HepG2 (cell line): ENCODE data around the gene MPIG6B. TPM values are rescaled to one million over a fixed set of nuclear protein-coding genes. Genes with fewer than 3 reads are reported as not detected.

Experiments used
- ATAC-seq: fragments of 200-7000 bp; cut with Tn5 transposase; 3 replicates; pipeline ENCODE4 v1.9.1; 2020; ENCODE audit warnings: mild to moderate bottlenecking, moderate library complexity
- BruUV-seq: library from RNA; stranded (reverse); fragments of 400-500 nt; replicated peaks from 2 replicates; lab custom pipeline; 2021; lab: Mats Ljungman, UMichigan
- CTCF ChIA-PET: fragments of 300-600 bp; formaldehyde crosslinking; extraction: SDS; loops from one replicate; lab custom pipeline; 2021; ENCODE audit warnings: low total read pairs, inconsistent platforms, low intra/inter-chr PET ratio; lab: Yijun Ruan, JAX
- POLR2A ChIA-PET: fragments of 350-600 bp; sonication (Branson Sonifier 250); formaldehyde crosslinking; loops from one replicate; lab custom pipeline; 2020; ENCODE audit warnings: antibody characterized with exemption, inconsistent platforms; lab: Yijun Ruan, JAX
- DNase-seq: peaks from one replicate; pipeline ENCODE4 v3.0.0-alpha.2; 2015; ENCODE audit warnings: low spot score
- FAIRE-seq: peaks from 3 replicates; lab custom pipeline; 2011; peaks lifted over from hg19 to GRCh38; lab: Jason Lieb, UNC
- H2AFZ ChIP-seq: one replicate; pipeline ENCODE4 v1.6.1; 2011; ENCODE audit warnings: low read length, inconsistent platforms
- H3K27ac ChIP-seq: fragments of 300-600 bp; 3 replicates; pipeline ENCODE4 v1.8.0; 2011; ENCODE audit warnings: mixed run types, mild to moderate bottlenecking, mixed read lengths, low read length, inconsistent platforms; ENCODE audit not compliant: insufficient read depth; ENCODE audit errors: extremely low read length
- H3K27me3 ChIP-seq, 2 experiments: fragments of 200-600 bp in 1 of 2; 2 replicates in 1 of 2; 3 replicates in 1 of 2; pipeline versions ENCODE4 v1.6.0 to v1.8.0; 2011; ENCODE audit warnings: low read length in 2 of 2, mild to moderate bottlenecking in 2 of 2, moderate library complexity in 2 of 2, inconsistent platforms in 1 of 2; ENCODE audit not compliant: insufficient read depth in 2 of 2, control insufficient read depth in 1 of 2
- H3K36me3 ChIP-seq, 2 experiments: fragments of 200-600 bp in 1 of 2; replicated peaks in 1 of 2; 2 replicates in 1 of 2; 3 replicates in 1 of 2; pipeline versions ENCODE4 v1.5.1 to v1.8.0; 2011; ENCODE audit warnings: low read length in 2 of 2, inconsistent platforms in 1 of 2; ENCODE audit not compliant: insufficient read depth in 2 of 2, control insufficient read depth in 1 of 2
- H3K4me1 ChIP-seq: 2 replicates; pipeline ENCODE4 v1.5.1; 2012; ENCODE audit warnings: low read length, inconsistent platforms; ENCODE audit not compliant: insufficient read depth
- H3K4me2 ChIP-seq: 2 replicates; pipeline ENCODE4 v1.6.0; 2011; ENCODE audit warnings: low read depth, low read length, inconsistent platforms
- H3K4me3 ChIP-seq, 3 experiments: fragments of 200-600 bp in 1 of 3; sonication (generic), shearing (Covaris generic) in 1 of 3; replicated peaks in 1 of 3; 2 replicates each; pipeline ENCODE4 v1.5.1; 2011 to 2016; ENCODE audit warnings: low read length in 3 of 3, inconsistent platforms in 2 of 3, low read depth in 2 of 3, mild to moderate bottlenecking in 2 of 3, control low read depth in 1 of 3, mixed read lengths in 1 of 3; ENCODE audit not compliant: insufficient read depth in 1 of 3
- H3K79me2 ChIP-seq: one replicate; pipeline ENCODE4 v1.6.1; 2011; ENCODE audit warnings: low read length, inconsistent platforms; ENCODE audit not compliant: insufficient read depth
- H3K9ac ChIP-seq: 2 replicates; pipeline ENCODE4 v1.6.0; 2011; ENCODE audit warnings: mild to moderate bottlenecking, low read depth, low read length, inconsistent platforms; ENCODE audit not compliant: insufficient read depth
- H3K9me3 ChIP-seq: 2 replicates; pipeline ENCODE4 v1.5.1; 2012; ENCODE audit warnings: mild to moderate bottlenecking, low read length
- H4K20me1 ChIP-seq: 2 replicates; pipeline ENCODE4 v1.6.0; 2011; ENCODE audit warnings: inconsistent platforms, mild to moderate bottlenecking, low read length, moderate library complexity; ENCODE audit not compliant: insufficient read depth
- ARID2 ChIP-seq: sonication (generic); formaldehyde crosslinking; IDR thresholded peaks from 2 replicates; pipeline ENCODE4 v1.8.1; 2022; ENCODE audit warnings: mild to moderate bottlenecking, missing genetic modification reagents, borderline replicate concordance
- RBM22 ChIP-seq: fragments of 200-400 bp; formaldehyde crosslinking; optimal IDR thresholded peaks from 2 replicates; pipeline ENCODE3; 2017; ENCODE audit warnings: mild to moderate bottlenecking, low read length, moderate library complexity
- SNAPC2 ChIP-seq: sonication (generic); formaldehyde crosslinking; IDR thresholded peaks from 2 replicates; pipeline ENCODE4 v1.8.1; 2022; ENCODE audit warnings: mild to moderate bottlenecking, missing genetic modification reagents
- ZMAT3 ChIP-seq: sonication (generic); formaldehyde crosslinking; conservative IDR thresholded peaks from 2 replicates; pipeline ENCODE4 v1.7.0; 2021; ENCODE audit warnings: missing genetic modification reagents
- ZNF501 ChIP-seq: sonication (generic); formaldehyde crosslinking; IDR thresholded peaks from 2 replicates; pipeline ENCODE4 v1.5.1; 2020; ENCODE audit warnings: mild to moderate bottlenecking, moderate library complexity, missing genetic modification reagents
- WGBS: methylation state at CpG from one replicate; pipeline ENCODE4 v1.1.6; 2017; ENCODE audit warnings: low lambda C conversion rate; 5-methylcytosine and 5-hydroxymethylcytosine counted together
- in situ Hi-C: cut with HindIII; loops from 2 replicates; pipeline ENCODE4 v1.10.0; 2017; ENCODE audit warnings: low pct_unique_long_range_greater_than_20kb; ENCODE audit not compliant: extremely low pct_ligation_motif_present
- intact Hi-C: fragments of 100-400 bp; cut with micrococcal nuclease; formaldehyde crosslinking; loops from one replicate; pipeline ENCODE4 v1.10.0; 2022; ENCODE audit not compliant: unreplicated experiment
- polyA plus RNA-seq, 8 experiments: library from polyadenylated mRNA; depleted of rRNA in 3 of 8; stranded (reverse) in 7 of 8; unstranded in 1 of 8; fragments of >200 nt; fragmentation: Illumina TruSeq in 4 of 8; extraction: Trizol in 4 of 8; gene quantifications; 2 replicates each; pipeline versions ENCODE4 v1.2.1 to v1.2.3, GENCODE V29; 2011 to 2016; ENCODE audit warnings: low read depth in 4 of 8, missing spikeins in 1 of 8, mixed read lengths in 1 of 8; ENCODE audit not compliant: insufficient read depth in 1 of 8
- total RNA-seq, 5 experiments: library from RNA; depleted of rRNA; stranded (reverse); fragments of >200 nt; fragmentation: Illumina TruSeq; extraction: Trizol; gene quantifications; 2 replicates each; pipeline ENCODE4 v1.2.3, GENCODE V29; 2016; ENCODE audit warnings: low read depth in 1 of 5
- TF ChIP-seq, protein P1 (sequence below): sonication (generic); formaldehyde crosslinking; IDR thresholded peaks from 2 replicates; pipeline ENCODE4 v1.5.1; 2020; ENCODE audit warnings: mild to moderate bottlenecking, moderate library complexity, missing genetic modification reagents
- TF ChIP-seq, protein P2 (sequence below): sonication (generic); formaldehyde crosslinking; IDR thresholded peaks from 2 replicates; pipeline ENCODE4 v1.4.0; 2020; ENCODE audit warnings: missing genetic modification reagents, borderline replicate concordance
- TF ChIP-seq, protein P3 (sequence below): sonication (generic); formaldehyde crosslinking; IDR thresholded peaks from 2 replicates; pipeline ENCODE4 v1.8.1; 2023; ENCODE audit warnings: mild to moderate bottlenecking, missing genetic modification reagents
- TF ChIP-seq, protein P4 (sequence below): sonication (generic); formaldehyde crosslinking; IDR thresholded peaks from 2 replicates; pipeline ENCODE4 v1.8.1; 2022; ENCODE audit warnings: low read depth, mild to moderate bottlenecking, missing genetic modification reagents

Gene MPIG6B
- total and polyA plus RNA-seq, 2 of the 13 experiments (the other 11 are each of a cell fraction or from before 2014, with no cell fraction given), result not detected

DNA sequence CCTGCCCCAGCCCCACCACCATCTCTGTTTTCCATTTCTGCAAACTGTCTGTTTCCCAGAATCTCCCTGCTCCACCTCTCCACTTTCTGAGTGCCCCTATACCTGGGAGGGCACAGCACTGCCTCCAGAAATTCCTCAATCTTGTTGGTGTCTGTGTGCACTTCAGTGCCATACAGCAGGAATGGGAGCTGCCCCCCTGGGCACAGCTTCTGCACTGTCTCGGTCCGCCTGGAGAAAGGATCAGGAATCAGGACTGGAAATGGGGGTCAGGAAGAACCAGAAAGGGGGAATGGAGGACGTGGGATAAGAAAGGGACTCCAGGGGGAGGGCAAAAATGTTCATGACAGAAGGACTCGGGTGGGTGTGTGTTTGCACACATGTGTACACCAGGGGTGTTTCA, 10.6 kb downstream of the MPIG6B start (continued):
- TF ChIP-seq, protein P1, sequence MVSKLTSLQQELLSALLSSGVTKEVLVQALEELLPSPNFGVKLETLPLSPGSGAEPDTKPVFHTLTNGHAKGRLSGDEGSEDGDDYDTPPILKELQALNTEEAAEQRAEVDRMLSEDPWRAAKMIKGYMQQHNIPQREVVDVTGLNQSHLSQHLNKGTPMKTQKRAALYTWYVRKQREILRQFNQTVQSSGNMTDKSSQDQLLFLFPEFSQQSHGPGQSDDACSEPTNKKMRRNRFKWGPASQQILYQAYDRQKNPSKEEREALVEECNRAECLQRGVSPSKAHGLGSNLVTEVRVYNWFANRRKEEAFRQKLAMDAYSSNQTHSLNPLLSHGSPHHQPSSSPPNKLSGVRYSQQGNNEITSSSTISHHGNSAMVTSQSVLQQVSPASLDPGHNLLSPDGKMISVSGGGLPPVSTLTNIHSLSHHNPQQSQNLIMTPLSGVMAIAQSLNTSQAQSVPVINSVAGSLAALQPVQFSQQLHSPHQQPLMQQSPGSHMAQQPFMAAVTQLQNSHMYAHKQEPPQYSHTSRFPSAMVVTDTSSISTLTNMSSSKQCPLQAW (CRISPR knock-in tag), result no peak
- TF ChIP-seq, protein P2, sequence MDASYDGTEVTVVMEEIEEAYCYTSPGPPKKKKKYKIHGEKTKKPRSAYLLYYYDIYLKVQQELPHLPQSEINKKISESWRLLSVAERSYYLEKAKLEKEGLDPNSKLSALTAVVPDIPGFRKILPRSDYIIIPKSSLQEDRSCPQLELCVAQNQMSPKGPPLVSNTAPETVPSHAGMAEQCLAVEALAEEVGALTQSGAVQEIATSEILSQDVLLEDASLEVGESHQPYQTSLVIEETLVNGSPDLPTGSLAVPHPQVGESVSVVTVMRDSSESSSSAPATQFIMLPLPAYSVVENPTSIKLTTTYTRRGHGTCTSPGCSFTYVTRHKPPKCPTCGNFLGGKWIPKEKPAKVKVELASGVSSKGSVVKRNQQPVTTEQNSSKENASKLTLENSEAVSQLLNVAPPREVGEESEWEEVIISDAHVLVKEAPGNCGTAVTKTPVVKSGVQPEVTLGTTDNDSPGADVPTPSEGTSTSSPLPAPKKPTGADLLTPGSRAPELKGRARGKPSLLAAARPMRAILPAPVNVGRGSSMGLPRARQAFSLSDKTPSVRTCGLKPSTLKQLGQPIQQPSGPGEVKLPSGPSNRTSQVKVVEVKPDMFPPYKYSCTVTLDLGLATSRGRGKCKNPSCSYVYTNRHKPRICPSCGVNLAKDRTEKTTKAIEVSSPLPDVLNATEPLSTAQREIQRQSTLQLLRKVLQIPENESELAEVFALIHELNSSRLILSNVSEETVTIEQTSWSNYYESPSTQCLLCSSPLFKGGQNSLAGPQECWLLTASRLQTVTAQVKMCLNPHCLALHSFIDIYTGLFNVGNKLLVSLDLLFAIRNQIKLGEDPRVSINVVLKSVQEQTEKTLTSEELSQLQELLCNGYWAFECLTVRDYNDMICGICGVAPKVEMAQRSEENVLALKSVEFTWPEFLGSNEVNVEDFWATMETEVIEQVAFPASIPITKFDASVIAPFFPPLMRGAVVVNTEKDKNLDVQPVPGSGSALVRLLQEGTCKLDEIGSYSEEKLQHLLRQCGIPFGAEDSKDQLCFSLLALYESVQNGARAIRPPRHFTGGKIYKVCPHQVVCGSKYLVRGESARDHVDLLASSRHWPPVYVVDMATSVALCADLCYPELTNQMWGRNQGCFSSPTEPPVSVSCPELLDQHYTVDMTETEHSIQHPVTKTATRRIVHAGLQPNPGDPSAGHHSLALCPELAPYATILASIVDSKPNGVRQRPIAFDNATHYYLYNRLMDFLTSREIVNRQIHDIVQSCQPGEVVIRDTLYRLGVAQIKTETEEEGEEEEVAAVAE (CRISPR knock-in tag), result no peak
- no peak for TF ChIP-seq RBM22
- TF ChIP-seq, all 625 proteins: peak for 9

DNA sequence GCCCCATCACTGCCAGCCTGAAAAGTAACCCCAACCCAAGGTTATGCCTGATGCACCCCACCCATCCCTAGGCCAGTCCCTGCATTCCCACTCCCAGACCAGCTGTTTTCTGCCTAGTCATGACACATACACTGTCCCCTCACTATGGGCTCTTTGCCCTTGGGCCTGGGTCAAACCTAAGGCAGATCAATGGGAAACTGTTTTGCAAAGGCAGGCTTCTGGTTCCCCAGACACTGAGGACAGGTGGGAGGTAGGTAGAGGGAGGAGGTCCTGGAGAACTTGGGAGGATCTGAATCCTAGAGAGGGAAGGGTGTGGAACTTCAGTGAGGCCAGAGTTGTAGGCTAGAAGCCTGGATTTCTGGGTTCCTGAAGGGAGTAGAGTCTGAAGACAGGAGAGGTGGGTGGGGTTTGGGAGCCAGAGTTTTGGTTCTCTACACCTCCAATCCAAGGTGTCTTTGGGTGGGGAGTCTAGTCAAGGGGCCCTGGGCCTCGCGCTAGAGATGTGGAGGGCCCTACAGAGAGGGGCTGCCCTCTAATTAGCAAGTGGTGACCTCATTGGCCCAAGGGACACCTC, 11.2 kb downstream of the MPIG6B start:
- in situ Hi-C loops, result loop anchor here (5.0 kb wide), 1 partner anchor 33 kb away; no protein-coding TSS in a partner anchor
- FAIRE-seq (peak; percentile 39), DNase-seq (no peak), ATAC-seq (no peak)
- Histone ChIP-seq H2AFZ (no peak overlapping the region), H4K20me1 (peaks cover 33% of the 10 kb centered on the region; the same call in 1 of the 2 replicates), H3K27ac (peak overlapping the region; percentile 99), H3K9ac (peak overlapping the region; percentile 98), H3K4me2 (peak overlapping the region; percentile 98), H3K79me2 (peaks cover 41% of the 10 kb centered on the region), H3K4me3 (peak overlapping the region; percentile 71 to 92 (median 92)), H3K9me3 (no peaks in the 10 kb centered on the region), H3K36me3 (peaks cover 18 to 42% of the 10 kb centered on the region in 2 experiments), H3K4me1 (peaks cover 76% of the 10 kb centered on the region), H3K27me3 (no peaks in the 10 kb centered on the region; a peak in 1 of 5 replicates)
- ChIA-PET POLR2A (interaction anchor here (1.0 to 11.3 kb wide), 17 partner anchors 10 to 129 kb away, joined by 3 to 279 read pairs (median 40); partner anchors contain the start of genes APOM, BAG6, C6orf47 and HSPA1B), CTCF (interaction anchor here (1.3 kb wide), 1 partner anchor 36 kb away, joined by 3 read pairs; no protein-coding TSS in a partner anchor)
- BruUV-seq, result no TSS peak
- 25% methylated on average over 2 of the region's 2 CpGs for WGBS
- intact Hi-C loops, result no loop called here
- TF ChIP-seq, protein P3, sequence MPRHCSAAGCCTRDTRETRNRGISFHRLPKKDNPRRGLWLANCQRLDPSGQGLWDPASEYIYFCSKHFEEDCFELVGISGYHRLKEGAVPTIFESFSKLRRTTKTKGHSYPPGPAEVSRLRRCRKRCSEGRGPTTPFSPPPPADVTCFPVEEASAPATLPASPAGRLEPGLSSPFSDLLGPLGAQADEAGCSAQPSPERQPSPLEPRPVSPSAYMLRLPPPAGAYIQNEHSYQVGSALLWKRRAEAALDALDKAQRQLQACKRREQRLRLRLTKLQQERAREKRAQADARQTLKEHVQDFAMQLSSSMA (CRISPR knock-in tag), result peak; percentile 73; the same call in 1 of the 2 replicates
- TF ChIP-seq ARID2, result 0 out of 2 replicates have a peak, but pooled peaks have one; percentile 24
- 0 out of 2 replicates have a peak, but pooled peaks have one; percentile 12 for TF ChIP-seq ZNF501 (CRISPR knock-in tag)
- TF ChIP-seq, protein P4, sequence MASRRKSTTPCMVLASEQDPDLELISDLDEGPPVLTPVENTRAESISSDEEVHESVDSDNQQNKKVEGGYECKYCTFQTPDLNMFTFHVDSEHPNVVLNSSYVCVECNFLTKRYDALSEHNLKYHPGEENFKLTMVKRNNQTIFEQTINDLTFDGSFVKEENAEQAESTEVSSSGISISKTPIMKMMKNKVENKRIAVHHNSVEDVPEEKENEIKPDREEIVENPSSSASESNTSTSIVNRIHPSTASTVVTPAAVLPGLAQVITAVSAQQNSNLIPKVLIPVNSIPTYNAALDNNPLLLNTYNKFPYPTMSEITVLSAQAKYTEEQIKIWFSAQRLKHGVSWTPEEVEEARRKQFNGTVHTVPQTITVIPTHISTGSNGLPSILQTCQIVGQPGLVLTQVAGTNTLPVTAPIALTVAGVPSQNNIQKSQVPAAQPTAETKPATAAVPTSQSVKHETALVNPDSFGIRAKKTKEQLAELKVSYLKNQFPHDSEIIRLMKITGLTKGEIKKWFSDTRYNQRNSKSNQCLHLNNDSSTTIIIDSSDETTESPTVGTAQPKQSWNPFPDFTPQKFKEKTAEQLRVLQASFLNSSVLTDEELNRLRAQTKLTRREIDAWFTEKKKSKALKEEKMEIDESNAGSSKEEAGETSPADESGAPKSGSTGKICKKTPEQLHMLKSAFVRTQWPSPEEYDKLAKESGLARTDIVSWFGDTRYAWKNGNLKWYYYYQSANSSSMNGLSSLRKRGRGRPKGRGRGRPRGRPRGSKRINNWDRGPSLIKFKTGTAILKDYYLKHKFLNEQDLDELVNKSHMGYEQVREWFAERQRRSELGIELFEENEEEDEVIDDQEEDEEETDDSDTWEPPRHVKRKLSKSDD, result no peak
- peak; percentile 87; the same call in 1 of the 2 replicates for TF ChIP-seq ZMAT3 (CRISPR knock-in tag)
- 0 out of 2 replicates have a peak, but pooled peaks have one; percentile 25 for TF ChIP-seq SNAPC2 (CRISPR knock-in tag)
